Measurements from ENCODE around the gene GOLGA5. TPM values are rescaled to one million over a fixed set of nuclear protein-coding genes. Genes with fewer than 3 reads are reported as not detected.

GOLGA5 gene
- total RNA-seq, 1 experiment from 2014 or later, result 22.3 TPM

GRCh38 chr14:92877757-92878431 lies 83.8 kb downstream of the GOLGA5 start:
- POLR2A ChIA-PET, result no interaction called here
- Histone ChIP-seq H3K27ac (ENCODE audit: low read length) (no peak overlapping the region), H3K4me3 (ENCODE audit: low read depth in 2 of 2, low read length in 2 of 2) (no peak overlapping the region), H3K4me1 (ENCODE audit: control insufficient read depth, insufficient read depth, low read length) (no peaks in the 10 kb centered on the region), H3K9me3 (ENCODE audit: control insufficient read depth, insufficient read depth, low read depth, low read length) (no peaks in the 10 kb centered on the region), H3K27me3 (ENCODE audit: control insufficient read depth, insufficient read depth, low read length) (no peaks in the 10 kb centered on the region; the same call in 1 of the 2 replicates), H3K36me3 (ENCODE audit: control insufficient read depth, insufficient read depth, low read length) (no peaks in the 10 kb centered on the region)
- CTCF ChIA-PET, result no interaction called here
- ATAC-seq (no peak), DNase-seq (ENCODE audit: low read depth, low spot score) (no peak)
- intact Hi-C loops (cut with micrococcal nuclease; ENCODE audit: unreplicated experiment) (no loop called here), in situ Hi-C loops (cut with HindIII; ENCODE audit: low pct_unique_long_range_greater_than_20kb, low sequenced_read_pairs) (no loop called here)
- TF ChIP-seq REST (IDR thresholded peaks at IDR 0.05; ENCODE audit: insufficient read depth in 1 of 2, low read depth in 2 of 2, low read length in 1 of 2) (no peak), SIN3A (IDR thresholded peaks at IDR 0.05; ENCODE audit: borderline replicate concordance, insufficient read depth, low read depth, low read length) (no peak), POLR2AphosphoS5 (IDR thresholded peaks at IDR 0.05; ENCODE audit: low read depth, low read length) (no peak), CTCF (IDR thresholded peaks at IDR 0.05) (no peak), TCF7L2 (IDR thresholded peaks at IDR 0.05; ENCODE audit: low read depth, low read length) (no peak)
- no TSS peak for BruUV-seq (replicated peaks)

- ATAC-seq (no peak), DNase-seq (ENCODE audit: low read depth, low spot score) (no peak)
- Histone ChIP-seq H3K36me3 (ENCODE audit: control insufficient read depth, insufficient read depth, low read length) (no peaks in the 10 kb centered on the region), H3K27ac (ENCODE audit: low read length) (no peak overlapping the region), H3K9me3 (ENCODE audit: control insufficient read depth, insufficient read depth, low read depth, low read length) (no peaks in the 10 kb centered on the region), H3K4me3 (ENCODE audit: low read depth in 2 of 2, low read length in 2 of 2) (no peak overlapping the region), H3K27me3 (ENCODE audit: control insufficient read depth, insufficient read depth, low read length) (no peaks in the 10 kb centered on the region; the same call in 1 of the 2 replicates), H3K4me1 (ENCODE audit: control insufficient read depth, insufficient read depth, low read length) (no peaks in the 10 kb centered on the region)
- no peak for TF ChIP-seq POLR2AphosphoS5 (IDR thresholded peaks at IDR 0.05; ENCODE audit: low read depth, low read length)
- TF ChIP-seq TCF7L2 (IDR thresholded peaks at IDR 0.05; ENCODE audit: low read depth, low read length), result no peak
- no peak for TF ChIP-seq REST (IDR thresholded peaks at IDR 0.05; ENCODE audit: insufficient read depth in 1 of 2, low read depth in 2 of 2, low read length in 1 of 2)
- in situ Hi-C loops (cut with HindIII; ENCODE audit: low pct_unique_long_range_greater_than_20kb, low sequenced_read_pairs), result no loop called here
- ChIA-PET POLR2A (no interaction called here), CTCF (interaction anchor here (0.7 kb wide), 1 partner anchor 66 kb away, joined by 5 read pairs; no protein-coding TSS in a partner anchor)
- BruUV-seq (replicated peaks), result no TSS peak
- intact Hi-C loops (cut with micrococcal nuclease; ENCODE audit: unreplicated experiment), result no loop called here
These were observed 86.2 kb downstream of the GOLGA5 start for GRCh38 chr14:92880351-92880750.
